ENCODE measurements around the gene KLHL6.

The KLHL6 gene

DNA sequence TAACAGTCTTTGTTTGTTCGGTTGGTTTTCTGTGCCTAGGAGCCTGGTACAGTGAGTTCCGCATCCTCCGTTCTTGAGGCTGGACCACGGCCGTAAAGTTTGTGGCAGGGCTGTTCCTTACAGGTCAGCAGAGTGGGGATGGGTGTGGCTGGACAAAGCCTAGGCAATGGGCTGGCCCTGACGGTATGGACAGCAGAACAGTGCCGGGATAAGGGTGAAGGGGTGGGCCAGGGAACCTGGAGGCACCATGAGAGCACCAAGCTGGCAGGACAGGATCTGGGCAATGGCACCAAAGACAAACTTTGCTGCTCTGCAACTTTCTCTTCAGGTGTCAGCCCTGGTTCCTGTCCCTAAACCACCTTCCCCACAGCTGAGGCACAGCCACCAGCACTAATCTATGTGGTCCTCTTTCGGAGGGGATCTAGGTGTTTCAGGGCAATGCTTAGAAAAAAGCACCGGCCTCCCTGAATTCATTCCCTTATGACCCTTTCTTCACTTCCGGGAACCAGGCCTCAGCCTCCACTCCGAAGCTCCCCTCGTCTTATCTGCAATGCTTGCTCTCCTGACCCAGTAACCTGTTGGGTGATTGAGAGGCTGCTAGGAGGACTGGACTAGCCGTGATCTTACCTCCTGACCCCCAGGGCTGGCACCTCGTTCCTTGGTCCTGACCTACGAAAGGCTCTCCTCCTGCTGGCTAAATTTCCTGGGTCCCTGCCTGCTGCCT, 54.4 kb downstream of the KLHL6 start:
- no peak for DNase-seq

DNA sequence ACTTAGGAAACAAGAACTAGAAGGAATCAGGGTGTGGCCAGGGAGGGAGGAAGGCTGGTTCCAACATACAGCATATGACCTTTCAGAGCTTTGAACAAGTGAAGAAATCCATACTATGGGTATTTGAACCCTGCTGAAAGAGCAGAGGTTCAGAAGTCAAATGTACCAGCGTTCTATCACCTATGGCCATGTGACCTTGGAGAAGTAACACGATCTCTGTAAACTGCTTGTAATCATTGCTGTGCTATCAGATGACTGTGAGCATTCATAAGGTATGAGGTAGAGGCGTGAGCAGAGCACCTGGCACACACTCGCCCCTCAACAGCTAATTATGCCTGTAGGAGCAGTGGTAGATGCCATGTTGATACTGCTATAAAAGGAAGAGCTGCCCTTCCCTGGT, 55.2 kb downstream of the KLHL6 start:
- no peak for DNase-seq

DNA sequence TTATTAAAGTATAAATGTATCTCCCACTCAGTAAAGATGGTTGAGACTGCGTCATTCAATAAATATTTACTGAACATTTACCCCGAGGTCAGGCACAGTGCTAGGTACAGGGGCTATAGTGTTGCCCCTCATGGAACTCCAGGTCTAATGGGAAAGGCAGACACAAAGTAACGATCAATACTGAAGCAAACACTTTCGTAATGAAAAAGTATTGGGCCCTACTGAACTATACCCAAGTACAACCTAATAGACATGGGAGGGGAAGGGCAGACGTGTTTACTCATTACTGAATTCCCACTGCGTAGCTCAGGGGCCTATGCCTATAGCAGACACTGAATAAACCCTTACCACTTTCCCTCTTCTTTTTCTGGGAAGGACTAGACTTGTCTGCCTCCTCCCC, 56.9 kb downstream of the KLHL6 start:
- DNase-seq = no peak

DNA sequence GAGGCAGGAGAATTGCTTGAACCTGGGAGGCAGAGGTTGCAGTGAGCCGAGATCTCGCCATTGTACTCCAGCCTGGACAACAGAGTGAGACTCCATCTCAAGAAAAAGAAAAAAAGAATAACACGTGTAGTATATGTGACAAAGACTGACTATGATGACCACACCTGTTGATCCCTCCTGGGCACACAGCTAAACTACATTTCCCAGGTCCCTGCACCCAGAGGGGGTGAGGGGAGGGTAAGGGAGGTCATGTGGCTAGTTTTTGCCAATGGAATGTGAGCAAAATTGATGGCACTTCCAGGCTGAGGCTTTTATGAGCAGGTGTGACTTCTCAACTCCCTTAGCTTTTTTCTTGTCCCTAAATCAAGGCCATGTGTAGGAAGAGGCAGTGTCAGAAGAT, 58.2 kb downstream of the KLHL6 start:
- no peak for DNase-seq

DNA sequence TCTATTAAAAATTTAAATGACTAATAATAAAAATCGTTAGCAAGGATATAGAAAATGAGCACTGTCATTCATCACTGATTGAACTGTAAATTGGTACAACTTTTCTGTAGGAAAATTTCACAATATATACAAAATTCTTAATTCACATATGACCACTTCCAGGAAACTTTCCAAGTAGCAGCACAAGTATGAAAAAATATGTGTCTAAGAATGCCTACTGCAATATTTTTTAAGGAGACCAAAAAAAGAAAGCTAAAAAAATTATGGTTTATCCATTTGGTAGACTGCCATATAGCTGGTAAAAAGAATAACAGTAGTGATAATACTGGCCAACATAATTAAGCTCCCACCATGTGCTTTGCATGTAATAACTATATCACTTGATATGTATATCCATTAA, 59.2 kb downstream of the KLHL6 start:
- no peak for DNase-seq

DNA sequence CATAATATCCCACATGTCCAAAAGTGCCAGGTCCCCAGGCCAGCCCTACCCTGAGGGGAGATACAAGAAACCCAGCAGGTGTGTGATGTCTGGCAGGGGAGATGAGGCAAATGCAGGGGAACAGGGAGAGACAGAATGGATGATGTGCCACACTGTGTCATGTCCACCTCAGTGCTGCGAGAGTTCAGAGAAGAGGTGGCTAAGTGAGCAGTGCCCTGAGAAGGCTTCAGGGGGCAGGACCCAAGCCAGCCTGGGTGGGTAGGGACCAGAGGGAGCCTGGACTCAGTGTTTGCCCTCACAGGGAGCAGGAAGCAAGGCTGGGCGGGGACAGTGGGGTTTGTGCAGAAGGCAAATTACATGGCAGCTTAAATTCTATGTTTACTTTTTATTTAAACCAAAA, 61.2 kb downstream of the KLHL6 start:
- DNase-seq = no peak

DNA sequence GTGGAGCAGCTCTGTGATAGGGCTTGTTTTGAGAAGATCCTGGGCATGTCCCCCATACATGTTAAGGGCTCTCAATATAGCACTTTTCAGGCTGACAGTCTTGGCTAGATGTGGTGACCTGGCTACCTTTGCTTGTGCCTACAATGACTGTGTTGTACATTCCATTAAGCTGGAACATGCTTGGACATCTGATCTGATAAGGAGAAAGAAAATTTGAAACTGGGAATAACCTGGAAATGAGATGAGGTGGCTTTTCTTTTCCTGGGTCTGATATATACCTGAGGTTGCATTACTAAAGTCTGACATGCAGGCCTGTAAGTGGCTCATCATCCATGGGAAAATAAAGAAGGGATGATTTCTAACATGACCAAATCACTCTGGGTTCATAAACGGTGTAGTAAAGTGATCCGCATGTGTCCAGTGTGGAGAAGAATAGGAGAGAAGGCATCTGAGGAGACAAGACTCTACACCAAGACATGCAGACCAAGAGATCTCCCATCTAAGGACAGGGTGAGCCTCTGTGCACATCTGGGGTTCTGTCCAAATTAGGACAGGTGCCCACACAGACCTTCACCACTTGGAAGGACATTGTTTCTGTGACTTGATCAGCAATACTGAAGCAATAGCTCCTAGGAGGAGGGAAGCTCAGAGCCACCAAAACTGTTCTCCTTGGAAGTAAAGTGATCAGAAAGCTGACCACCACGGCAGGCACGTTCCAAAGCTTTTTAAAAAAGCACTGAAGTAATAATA, 62.0 kb downstream of the KLHL6 start:
- DNase-seq = no peak

DNA sequence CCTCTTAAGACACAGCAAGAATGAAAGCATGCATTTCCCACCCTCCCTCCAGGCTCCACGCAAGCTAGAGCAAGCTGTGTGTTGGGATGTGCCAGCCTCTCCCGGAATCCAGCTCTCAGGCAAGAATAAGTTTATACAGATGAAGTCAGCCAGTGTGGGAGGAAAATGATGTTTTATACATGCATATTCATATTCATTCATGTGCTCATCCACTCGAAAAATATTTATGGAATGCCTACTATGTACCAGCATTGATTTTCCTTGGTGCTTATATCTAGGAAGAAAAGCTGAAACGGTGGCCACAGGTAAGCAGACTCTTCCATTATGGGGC, 62.7 kb downstream of the KLHL6 start:
- no peak for DNase-seq

DNA sequence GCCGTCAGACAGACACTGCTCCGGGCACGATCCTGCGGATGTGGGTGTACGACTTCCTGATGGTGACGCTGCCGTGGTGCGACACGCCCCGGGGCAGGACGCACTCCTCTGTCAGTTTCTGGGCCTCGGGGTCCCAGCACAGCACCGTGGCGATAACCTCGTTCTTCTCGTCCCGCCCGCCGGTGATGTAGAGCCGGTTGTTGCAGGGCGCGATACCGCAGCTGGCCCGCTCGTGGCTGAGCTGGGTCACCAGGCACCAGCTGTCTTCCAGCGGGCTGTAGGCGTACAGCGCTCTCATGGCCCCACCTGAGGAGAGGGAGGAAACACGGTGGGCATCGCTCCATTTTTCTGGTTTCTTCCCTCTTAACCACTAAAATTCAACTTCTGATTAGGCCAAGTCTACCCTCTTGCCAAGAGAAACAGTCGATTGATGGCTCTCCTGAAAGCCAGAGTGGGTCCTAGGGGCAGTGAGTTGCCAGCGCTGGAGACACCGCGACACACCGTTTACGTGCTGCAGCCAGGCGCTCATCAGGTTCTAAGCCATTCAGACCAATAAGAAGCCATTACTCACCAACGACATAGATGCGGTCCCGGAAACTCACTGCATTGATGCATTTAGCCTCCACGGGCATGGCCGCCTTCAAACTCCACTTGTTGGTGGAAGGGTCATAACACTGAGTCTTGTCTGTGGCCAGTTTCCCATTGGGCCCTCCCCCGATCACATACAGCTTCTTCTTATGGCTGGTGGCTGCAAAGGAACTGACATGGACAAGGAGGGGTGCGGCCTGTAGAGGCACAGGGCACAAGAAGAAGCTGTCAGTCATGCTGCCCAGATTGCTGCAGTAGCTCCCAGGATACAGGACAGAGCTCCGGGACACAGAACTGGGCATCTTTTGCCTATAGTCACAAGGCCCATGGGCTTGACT, 63.3 kb downstream of the KLHL6 start:
- DNase-seq = no peak

DNA sequence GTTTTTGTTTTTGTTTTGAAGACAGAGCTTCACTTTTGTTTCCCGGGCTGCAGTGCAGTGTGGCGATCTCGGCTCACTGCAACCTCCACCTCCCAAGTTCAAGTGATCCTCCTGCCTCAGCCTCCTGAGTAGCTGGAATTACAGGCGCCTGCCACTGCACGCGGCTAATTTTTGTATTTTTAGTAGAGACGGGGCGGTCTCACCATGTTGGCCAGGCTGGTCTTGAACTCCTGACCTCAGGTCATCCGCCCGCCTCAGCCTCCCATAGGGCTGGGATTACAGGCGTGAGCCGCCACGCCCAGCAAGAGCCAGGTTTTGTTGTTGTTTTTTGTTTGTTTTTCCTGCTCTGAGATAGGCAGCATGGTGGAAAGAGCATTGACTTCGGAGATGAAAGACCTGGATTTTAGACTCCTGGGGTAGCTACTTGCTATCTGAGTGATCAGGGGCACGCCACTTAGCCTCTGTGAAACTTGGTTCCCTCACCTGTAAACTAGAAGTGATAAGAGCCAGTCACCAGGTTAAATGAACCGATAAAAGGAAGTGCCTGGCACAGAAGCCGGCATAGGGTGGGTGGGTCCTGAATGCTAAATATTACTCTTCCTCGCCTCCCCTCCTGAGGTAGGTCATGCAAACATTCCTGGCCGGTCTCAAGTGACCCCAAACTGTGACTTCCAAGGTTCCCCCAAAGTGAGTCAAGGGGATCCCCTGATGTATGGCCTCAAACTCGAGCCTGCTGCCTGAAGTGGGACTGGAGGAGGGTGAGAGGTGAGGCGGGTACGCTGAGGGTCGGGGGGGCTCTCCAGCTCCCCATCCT, 64.2 kb downstream of the KLHL6 start:
- DNase-seq = no peak

DNA sequence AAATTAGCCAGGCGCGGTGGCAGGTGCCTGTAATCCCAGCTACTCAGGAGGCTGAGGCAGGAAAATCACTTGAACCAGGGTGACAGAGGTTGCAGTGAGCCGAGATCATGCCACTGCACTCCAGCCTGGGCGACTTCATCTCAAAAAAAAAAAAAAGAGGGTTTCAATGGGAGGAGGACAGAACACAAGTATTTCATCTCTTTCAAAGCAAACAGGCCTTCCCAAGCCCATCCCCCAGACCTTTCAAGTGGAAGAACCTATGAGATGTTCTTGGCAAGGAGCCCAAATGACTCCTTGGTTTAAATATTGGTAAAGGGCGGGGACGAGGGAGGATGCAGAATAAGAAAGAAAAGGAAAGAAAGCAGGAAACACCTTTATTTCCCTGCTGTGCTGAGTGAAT, 64.9 kb downstream of the KLHL6 start:
- no peak for DNase-seq

DNA sequence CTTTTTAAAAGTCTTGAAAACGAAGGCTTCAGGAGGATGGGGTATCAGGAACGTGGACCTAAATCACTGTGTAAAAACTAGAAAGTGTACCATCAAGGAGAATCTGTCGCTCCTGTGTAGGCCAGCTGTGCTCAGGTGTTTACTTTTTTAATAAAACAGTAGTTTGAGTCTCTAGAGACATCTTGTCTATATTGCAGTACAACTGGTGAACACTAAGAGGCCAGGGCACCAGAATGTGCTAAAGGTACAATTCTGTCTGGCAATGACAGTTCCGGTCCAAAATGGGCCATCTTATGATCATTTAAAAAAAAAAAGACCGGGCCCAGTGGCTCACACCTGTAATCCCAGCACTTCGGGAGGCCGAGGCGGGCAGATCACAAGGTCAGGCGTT, 65.3 kb downstream of the KLHL6 start:
- DNase-seq = no peak

DNA sequence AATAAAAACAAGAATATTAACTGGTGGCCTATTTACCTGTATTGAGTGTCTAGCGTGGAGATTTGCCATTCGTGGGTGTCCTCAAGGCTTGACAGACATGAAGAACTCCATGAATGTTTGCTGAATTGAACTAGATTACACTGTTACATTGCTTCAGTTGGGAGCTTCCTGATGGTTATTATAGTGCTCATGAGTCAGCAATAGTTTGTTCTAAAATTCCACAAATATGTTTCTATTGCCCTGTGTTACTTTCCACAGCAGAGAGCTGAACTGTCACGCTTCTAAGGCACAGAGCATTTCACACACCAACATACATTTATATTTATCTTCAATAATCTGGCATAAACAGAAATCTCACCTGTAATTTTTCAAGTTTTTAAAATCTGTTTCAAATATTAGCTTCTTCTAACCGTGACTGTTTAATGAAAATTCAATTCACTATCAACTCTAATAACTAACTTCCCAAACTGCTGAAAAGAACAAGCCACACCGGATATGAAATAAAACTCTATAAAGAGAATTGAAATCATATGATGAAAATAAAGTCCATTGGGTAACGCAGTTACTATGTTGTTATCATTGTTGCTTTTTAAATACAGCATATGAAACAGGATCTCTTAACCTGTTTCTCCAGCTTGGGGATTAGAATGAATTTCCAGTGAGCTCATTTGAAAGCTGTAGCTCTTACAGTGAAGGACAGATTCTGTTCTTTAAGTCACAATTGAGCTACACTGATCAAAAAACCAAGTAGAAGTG, 65.9 kb downstream of the KLHL6 start:
- no peak for DNase-seq

DNA sequence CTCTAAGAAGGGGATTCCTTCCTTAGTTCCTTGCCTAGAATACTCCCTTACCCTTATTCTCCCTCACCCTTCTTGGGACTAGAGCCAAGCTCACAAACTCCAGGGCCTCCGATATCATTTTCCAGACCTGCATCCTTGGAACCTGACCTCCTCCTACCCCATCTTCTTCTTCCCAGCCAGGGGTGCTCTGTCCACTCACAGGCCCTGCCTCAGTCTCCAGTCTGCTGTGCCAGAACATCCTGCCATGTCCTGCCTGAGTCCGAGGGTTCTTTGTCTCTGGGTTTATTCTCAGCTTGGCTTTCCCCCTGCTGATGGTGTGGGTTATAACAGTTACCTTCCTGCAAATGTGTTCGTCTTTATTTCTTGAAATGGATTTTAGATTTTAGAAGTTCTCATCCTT, 67.2 kb downstream of the KLHL6 start:
- no peak for DNase-seq

DNA sequence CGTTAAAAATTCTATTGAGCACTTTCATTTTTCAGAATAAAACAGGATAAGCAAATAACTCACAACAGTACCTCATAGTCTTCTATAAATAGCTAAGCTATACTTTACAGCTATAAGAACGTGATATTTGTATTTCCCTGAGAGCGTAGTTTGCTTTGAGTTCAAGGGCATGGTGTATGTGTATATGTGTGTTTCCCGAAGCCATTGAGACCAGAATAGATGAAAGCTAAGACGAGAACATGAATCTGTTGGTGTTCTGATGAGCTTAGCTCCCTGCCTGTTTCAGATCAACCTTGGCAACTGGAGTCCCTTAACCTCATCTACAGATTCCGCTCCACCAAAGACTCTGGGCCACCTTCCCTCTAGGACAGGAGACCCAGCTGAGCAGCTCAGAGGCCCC, 67.6 kb downstream of the KLHL6 start:
- no peak for DNase-seq

DNA sequence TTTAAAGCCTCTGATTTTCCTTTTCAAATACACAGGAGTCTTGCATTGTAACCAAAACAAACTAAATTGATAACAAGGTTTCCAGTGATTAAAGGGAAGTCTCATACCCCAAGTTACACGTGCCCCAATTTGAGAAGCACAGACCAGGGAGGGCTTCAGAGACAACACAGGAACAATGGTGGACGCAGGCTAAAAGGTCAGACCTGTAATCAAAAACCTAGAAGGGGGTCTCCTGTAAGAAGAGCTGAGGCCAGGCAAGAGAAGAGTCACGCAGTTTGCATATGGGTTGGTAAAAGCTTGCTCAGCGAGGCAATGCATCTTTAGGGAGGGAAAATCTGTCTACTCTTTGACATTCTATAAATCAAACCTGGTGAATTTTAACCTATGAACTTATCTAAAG, 68.5 kb downstream of the KLHL6 start:
- DNase-seq = no peak

DNA sequence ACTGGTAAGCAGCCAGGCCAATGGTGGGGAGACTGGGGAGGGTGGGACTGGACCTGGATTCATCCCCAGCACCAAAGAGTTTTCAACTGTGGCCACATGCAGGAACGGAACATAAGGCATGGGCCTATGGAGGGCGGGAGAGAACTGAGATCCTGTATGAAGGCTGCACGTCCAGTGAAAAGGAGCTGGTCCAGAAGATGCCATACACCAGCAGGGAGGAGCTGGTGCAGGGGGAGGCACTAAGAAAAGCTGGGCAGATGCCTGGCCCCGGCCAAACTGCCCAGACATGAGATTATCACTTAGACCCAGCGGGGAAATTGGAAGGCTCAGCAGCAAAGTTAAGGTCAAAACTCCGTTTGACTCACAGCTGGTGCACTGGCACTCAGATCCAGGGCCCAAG, 69.0 kb downstream of the KLHL6 start:
- no peak for DNase-seq

DNA sequence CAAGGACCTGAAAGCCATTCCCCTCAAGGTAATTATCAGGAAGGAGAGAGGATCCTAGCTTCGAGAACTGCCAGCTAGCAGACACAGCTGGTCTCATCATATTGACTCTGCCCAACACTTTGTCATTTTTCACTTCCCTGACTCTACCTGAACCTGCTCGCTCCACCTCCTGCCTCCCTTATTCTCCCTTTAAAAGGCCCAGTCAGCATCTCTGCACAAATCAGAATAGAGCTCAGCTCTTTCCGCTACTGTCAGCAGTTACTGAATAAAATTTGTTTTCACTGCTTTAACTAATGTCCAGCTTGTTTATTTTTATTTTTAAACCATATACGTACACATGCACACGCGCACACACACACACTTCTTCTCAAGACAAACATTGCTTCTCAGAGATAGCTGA, 69.9 kb downstream of the KLHL6 start:
- no peak for DNase-seq

DNA sequence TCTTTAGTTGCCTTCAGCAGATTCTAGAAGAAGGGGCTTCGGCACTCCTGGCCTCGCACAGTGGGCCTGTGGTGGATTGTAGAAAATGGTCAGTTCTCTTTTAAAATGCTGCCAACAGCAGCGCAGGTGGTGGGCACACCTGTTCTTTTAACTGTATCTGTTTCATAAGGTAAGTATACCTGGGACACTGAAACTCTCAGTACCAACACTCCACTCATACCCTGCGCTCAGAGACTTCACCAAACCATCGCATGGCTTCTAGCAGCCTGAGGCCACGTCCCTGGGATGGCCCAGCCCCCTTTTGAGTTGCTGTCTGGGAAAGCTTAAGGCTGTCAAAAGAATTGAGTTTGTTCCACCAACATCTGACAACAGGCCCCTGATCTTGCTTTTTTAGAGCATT, 70.4 kb downstream of the KLHL6 start:
- DNase-seq = no peak

DNA sequence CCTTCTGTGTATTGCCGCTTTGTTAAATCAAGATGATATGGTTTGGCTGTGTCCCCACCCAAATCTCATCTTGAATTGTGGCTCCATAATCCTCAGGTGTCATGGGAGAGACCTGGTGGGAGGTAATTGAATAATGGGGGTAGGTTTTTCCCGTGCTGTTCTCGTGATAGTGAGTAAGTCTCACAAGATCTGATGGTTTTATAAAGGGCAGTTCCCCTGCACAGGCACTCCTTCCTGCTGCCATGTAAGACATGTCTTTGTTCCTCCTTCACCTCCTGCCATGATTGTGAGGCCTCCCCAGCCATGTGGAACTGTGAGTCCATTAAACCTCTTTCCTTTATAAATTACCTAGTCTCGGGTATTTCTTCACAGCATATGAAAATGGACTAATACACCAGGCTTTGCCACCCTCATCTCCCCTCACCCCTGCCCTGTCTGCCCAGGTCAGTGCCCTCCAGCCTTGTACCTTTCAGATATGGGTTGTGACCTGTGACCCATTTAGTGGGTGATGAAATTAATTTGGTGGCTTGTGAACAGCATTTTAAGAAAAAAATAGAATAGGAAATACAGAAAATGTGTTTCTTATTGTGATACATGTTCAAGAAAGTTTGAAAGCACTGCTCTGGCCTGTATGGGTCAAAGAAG, 71.0 kb downstream of the KLHL6 start:
- no peak for DNase-seq

DNA sequence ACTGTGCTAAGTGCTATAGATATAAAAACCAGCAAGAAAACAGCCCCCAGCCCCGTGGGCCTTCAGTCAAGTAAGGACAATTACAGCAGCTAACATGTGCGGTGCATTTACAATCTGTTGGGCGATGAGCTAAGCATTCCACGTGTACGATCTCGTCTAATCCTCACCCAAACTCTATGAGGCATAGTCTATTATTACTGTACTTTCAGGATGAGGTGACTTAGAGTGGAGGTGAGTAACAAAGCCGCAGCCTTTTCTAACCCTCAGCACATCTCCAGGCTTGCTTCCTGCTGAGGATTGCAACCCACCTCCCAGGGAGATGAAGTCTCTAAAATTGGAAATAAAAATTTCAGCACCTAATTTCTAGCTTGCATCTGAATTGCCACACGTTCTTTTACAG, 73.9 kb downstream of the KLHL6 start:
- no peak for DNase-seq

DNA sequence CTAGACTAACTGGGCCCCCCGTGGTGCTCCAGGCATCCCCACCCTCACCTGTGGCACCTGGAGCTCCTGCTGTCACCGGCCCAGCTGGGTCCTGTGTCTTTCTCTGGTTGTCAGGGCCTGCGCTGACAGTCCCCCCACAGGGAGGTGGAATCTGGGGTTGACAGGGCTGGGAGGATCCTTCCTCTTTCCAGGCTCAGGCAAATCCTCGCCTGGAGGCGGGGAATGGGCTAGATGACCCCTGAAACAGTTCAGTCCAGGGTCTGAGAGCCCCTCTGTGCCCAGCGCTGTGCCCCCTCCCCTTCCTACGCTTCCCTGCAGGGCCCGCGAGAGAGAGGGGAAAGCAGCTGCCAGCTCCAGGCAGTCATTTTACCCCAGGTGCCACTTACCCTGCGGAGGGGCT, 77.0 kb downstream of the KLHL6 start:
- no peak for DNase-seq
